Right atrium auricular region (tissue), 2 donors: Measurements from ENCODE around the gene SOWAHA. TPM values are rescaled to one million over a fixed set of nuclear protein-coding genes. Genes with fewer than 3 reads are reported as not detected.

Experiments
- DNase-seq: peaks from one replicate; pipeline ENCODE4 v3.0.0-alpha.2; 2019; ENCODE audit warnings: low spot score
- H3K27ac ChIP-seq, 2 donors: fragments of 200-600 bp; sonication (generic); 1 replicate in 1 of 2; 2 replicates in 1 of 2; pipeline ENCODE4 v1.5.1; 2016 to 2019
- H3K27me3 ChIP-seq, 2 donors: fragments of 200-600 bp; sonication (generic); one replicate each; pipeline versions ENCODE4 v1.5.1 to v1.6.0; 2017 to 2019
- H3K36me3 ChIP-seq: fragments of 200-600 bp; sonication (generic); one replicate; pipeline ENCODE4 v1.5.1; 2016
- H3K4me1 ChIP-seq, 2 donors: fragments of 200-600 bp; sonication (generic); one replicate each; pipeline versions ENCODE4 v1.5.1 to v1.6.0; 2017 to 2019
- H3K4me3 ChIP-seq, 2 donors: fragments of 200-600 bp; sonication (generic); 1 replicate in 1 of 2; 2 replicates in 1 of 2; pipeline ENCODE4 v1.5.1; 2017 to 2019; ENCODE audit warnings: mild to moderate bottlenecking in 1 of 2, moderate library complexity in 1 of 2
- H3K9me3 ChIP-seq, 2 donors: fragments of 200-600 bp; sonication (generic); one replicate each; pipeline ENCODE4 v1.5.1; 2019
- CTCF ChIP-seq, 2 donors: fragments of 200-600 bp; sonication (generic); IDR thresholded peaks; one replicate each; pipeline ENCODE4 v1.5.1; 2019; ENCODE audit warnings: antibody characterized with exemption in 2 of 2
- total RNA-seq, 2 donors: library from RNA; depleted of rRNA; stranded (reverse); fragments of >200 nt; gene quantifications; one replicate each; pipeline ENCODE4 v1.1.0, GENCODE V29; 2016

Gene SOWAHA
- total RNA-seq, 2 donors from 2014 or later: not detected

GRCh38 chr5:132817011-132817410 lies 3.9 kb downstream of the SOWAHA start:
- Histone ChIP-seq H3K4me3 (no peak overlapping the region), H3K27ac (no peak overlapping the region), H3K4me1 (peaks cover 0 to 25% of the 10 kb centered on the region in 2 donors), H3K9me3 (no peaks in the 10 kb centered on the region), H3K27me3 (peaks cover 9% of the 10 kb centered on the region in 2 donors), H3K36me3 (no peaks in the 10 kb centered on the region)
- no peak for TF ChIP-seq CTCF (IDR thresholded peaks at IDR 0.05)
- DNase-seq: no peak

- no peak for TF ChIP-seq CTCF (IDR thresholded peaks at IDR 0.05)
- Histone ChIP-seq H3K27me3 (no peaks in the 10 kb centered on the region), H3K4me1 (peaks cover 0 to 21% of the 10 kb centered on the region in 2 donors), H3K36me3 (no peaks in the 10 kb centered on the region), H3K27ac (no peak overlapping the region), H3K9me3 (no peaks in the 10 kb centered on the region), H3K4me3 (peak overlapping the region in 1 of 2 donors; percentile 8)
- DNase-seq: no peak
Measured at GRCh38 chr5:132819468-132819867, 6.4 kb downstream of the SOWAHA start.

- TF ChIP-seq CTCF (IDR thresholded peaks at IDR 0.05): peak; percentile 94
Measured at GRCh38 chr5:132820162-132820754, 7.2 kb downstream of the SOWAHA start.

GRCh38 chr5:132821350-132821749 lies 8.2 kb downstream of the SOWAHA start:
- no peaks in the 10 kb centered on the region for H3K27me3 ChIP-seq
- DNase-seq: no peak
- no peak overlapping the region for H3K27ac ChIP-seq
- no peak for TF ChIP-seq CTCF (IDR thresholded peaks at IDR 0.05)
- H3K36me3 ChIP-seq: no peaks in the 10 kb centered on the region
- H3K4me1 ChIP-seq: peaks cover 0 to 28% of the 10 kb centered on the region in 2 donors
- H3K9me3 ChIP-seq: no peaks in the 10 kb centered on the region
- H3K4me3 ChIP-seq: no peak overlapping the region

More at GRCh38 chr5:132820162-132820754, 7.2 kb downstream of the SOWAHA start:
- H3K36me3 ChIP-seq: no peaks in the 10 kb centered on the region
- no peak overlapping the region for H3K4me3 ChIP-seq
- H3K27ac ChIP-seq: no peak overlapping the region
- peaks cover 0 to 21% of the 10 kb centered on the region in 2 donors for H3K4me1 ChIP-seq
- DNase-seq: peak; percentile 96
- H3K27me3 ChIP-seq: no peaks in the 10 kb centered on the region
- no peaks in the 10 kb centered on the region for H3K9me3 ChIP-seq

GRCh38 chr5:132821791-132822190 lies 8.7 kb downstream of the SOWAHA start:
- no peaks in the 10 kb centered on the region for H3K36me3 ChIP-seq
- H3K27me3 ChIP-seq: no peaks in the 10 kb centered on the region
- TF ChIP-seq CTCF (IDR thresholded peaks at IDR 0.05): no peak
- DNase-seq: no peak
- H3K4me3 ChIP-seq: no peak overlapping the region
- H3K4me1 ChIP-seq: peaks cover 0 to 29% of the 10 kb centered on the region in 2 donors
- no peaks in the 10 kb centered on the region for H3K9me3 ChIP-seq
- no peak overlapping the region for H3K27ac ChIP-seq
